ENCODE results near the gene SLTM.
"Not testable (repeated sequence)": the region's sequence is repeated elsewhere in the genome, so short reads cannot be mapped to it uniquely, and the experiment has no call there.

The SLTM gene

DNA sequence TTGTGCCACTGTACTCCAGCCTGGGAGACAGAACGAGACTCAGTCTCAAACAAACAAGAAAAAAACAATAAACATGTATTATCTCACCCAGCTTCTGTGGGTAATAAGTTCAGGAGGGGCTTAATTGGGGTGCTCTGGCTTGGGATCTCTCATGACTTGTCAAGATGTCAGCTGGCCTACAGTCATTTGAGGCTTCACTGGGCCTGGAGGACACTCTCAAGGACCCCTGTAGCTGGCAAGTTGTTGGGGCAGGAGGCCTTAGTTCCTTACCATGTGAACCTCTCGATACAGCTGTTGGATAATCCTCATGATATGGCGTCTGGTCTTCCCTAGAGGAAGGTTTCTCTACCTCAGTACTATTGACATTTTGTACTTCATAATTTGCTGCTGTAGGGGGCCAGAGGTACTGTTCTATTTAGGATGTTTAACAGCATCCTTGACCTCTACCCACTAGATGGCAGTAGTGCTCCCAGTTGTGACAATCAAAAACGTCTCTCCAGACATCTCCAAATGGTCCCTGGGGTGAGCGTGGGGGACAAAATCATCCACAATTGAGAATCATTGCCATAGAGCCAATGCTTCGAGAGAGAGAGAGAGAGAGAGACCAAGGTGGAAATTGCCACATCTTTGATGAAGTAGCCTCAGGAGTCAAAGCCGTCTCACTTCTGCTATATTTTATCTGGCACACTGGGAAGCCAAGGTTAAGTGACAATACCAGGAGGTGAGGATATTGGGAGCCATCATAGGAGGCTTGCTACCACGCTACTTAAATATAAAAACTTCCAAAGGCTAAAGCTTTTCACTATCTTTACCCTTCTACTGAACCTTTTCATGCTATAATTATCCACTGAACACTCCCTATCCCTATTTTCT lies 23.9 kb upstream of the SLTM start:
- Histone ChIP-seq H3K4me1 (no peaks in the 10 kb centered on the region), H3K9me3 (no peaks in the 10 kb centered on the region), H3K36me3 (no peaks in the 10 kb centered on the region), H3K27me3 (no peaks in the 10 kb centered on the region), H3K4me3 (ENCODE audit: low read depth, low read length) (0 out of 2 replicates have a peak overlapping the region, but pooled peaks have one; percentile 12)
- DNase-seq = peak; percentile 76
- TF ChIP-seq CTCF (IDR thresholded peaks at IDR 0.05; ENCODE audit: low read depth, low read length) = peak; percentile 96

DNA sequence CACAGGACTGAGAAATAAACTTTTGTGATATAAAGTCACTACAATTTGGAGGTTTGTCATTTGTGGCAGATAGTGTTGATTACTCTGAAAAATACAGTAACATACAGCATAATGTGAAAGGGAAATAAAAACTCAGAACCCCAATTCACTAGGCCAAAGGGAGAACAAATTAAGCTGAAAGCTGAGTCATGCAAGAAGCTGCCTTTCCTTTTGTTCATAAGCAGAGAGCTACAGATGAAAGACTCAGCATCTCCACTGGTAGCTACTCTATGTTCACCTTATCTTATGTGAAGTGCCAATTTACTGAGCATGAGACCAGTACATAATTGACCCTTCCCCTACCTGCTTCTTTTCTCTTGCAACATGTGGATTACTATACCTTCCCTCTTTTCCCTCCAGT lies 19.3 kb upstream of the SLTM start:
- no peak overlapping the region for H3K4me3 ChIP-seq (ENCODE audit: low read depth, low read length)
- no peak for TF ChIP-seq CTCF (IDR thresholded peaks at IDR 0.05; ENCODE audit: low read depth, low read length)
- H3K9me3 ChIP-seq = no peaks in the 10 kb centered on the region

GRCh38 chr15:58951388-58952007 lies 18.0 kb upstream of the SLTM start:
- Histone ChIP-seq H3K9me3 (no peaks in the 10 kb centered on the region), H3K4me1 (peaks cover 10% of the 10 kb centered on the region), H3K27me3 (no peaks in the 10 kb centered on the region), H3K4me3 (ENCODE audit: low read depth, low read length) (no peak overlapping the region), H3K36me3 (no peaks in the 10 kb centered on the region)
- TF ChIP-seq CTCF (IDR thresholded peaks at IDR 0.05; ENCODE audit: low read depth, low read length) = no peak
- no peak for DNase-seq

More for the DNA sequence above, 19.3 kb upstream of the SLTM start:
- H3K27me3 ChIP-seq = no peaks in the 10 kb centered on the region
- no peaks in the 10 kb centered on the region for H3K36me3 ChIP-seq
- H3K4me1 ChIP-seq = peaks cover 10% of the 10 kb centered on the region
- no peak for DNase-seq

GRCh38 chr15:58947179-58947578 lies 13.7 kb upstream of the SLTM start:
- DNase-seq = no peak
- TF ChIP-seq CTCF (IDR thresholded peaks at IDR 0.05; ENCODE audit: low read depth, low read length) = no peak
- Histone ChIP-seq H3K9me3 (no peaks in the 10 kb centered on the region), H3K4me1 (peaks cover 10% of the 10 kb centered on the region), H3K4me3 (ENCODE audit: low read depth, low read length) (no peak overlapping the region), H3K36me3 (no peaks in the 10 kb centered on the region), H3K27me3 (no peaks in the 10 kb centered on the region)

- not testable (repeated sequence) for H3K27me3 ChIP-seq; DNase-seq; H3K4me3 ChIP-seq (ENCODE audit: low read depth, low read length); H3K4me1 ChIP-seq; H3K36me3 ChIP-seq; H3K9me3 ChIP-seq
These were observed 1.5 kb upstream of the SLTM start for GRCh38 chr15:58934974-58935373.

DNA sequence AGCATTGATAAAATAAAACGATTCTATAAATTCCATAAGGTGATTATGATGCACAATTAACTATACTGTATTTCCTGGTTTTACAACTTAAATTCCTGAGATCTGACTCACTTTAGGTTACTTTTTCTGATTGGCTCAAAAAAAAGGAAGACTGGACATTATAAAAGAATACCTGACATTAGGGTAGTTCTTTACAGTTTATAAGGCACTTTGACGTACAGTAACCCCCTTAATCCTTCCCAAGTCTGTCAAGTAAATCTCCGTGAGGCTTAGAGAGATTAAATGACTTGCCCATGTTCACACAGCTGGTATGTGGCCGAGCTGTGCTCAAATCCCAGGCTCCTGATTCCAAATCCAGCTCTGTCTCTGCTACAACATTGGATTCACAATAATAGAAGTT lies 1.0 kb upstream of the SLTM start:
- TF ChIP-seq CTCF (IDR thresholded peaks at IDR 0.05; ENCODE audit: low read depth, low read length) = no peak
- H3K4me1 ChIP-seq = no peaks in the 10 kb centered on the region
- H3K27me3 ChIP-seq = no peaks in the 10 kb centered on the region
- H3K36me3 ChIP-seq = peaks cover under 1% of the 10 kb centered on the region; the same call in 1 of the 2 replicates
- no peaks in the 10 kb centered on the region for H3K9me3 ChIP-seq
- no peak for DNase-seq
- peak overlapping the region; percentile 73 for H3K4me3 ChIP-seq (ENCODE audit: low read depth, low read length)

All from BE2C (cell line).